GM23248 (cell line): ENCODE measurements around the gene VANGL2.

Source experiments
- EZH2 ChIP-seq: fragments of 200-600 bp; sonication (generic); IDR thresholded peaks from 2 replicates; pipeline ENCODE4 v1.6.1; 2018; ENCODE audit warnings: antibody characterized with exemption, mild to moderate bottlenecking; ENCODE audit not compliant: insufficient read depth, poor library complexity, severe bottlenecking
- EZH2phosphoT487 ChIP-seq: fragments of 200-600 bp; sonication (generic); IDR thresholded peaks from 2 replicates; pipeline ENCODE4 v1.6.1; 2018; ENCODE audit warnings: antibody characterized with exemption, moderate library complexity, mild to moderate bottlenecking, low read depth; ENCODE audit not compliant: insufficient read depth

DNA sequence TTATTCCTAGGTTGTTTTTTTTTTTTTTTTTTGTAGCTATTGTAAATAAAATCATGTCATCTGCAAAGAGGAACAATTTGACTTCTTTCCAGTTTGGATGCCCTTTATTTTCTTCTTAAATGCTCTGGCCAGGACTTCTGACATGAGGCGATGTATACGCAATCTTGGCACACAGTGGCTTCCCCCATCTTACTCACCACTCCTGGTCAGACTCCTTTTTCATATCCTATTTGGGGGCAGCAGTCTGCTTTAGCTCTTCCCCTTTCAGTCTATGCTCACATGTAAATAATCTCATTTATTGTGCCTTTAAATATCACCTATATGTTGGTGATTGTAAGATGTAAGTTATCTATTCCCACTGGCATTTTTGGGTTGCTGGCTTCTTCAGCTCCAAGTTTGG, 66.6 kb downstream of the VANGL2 start:
- no peak for TF ChIP-seq EZH2phosphoT487
- TF ChIP-seq EZH2, result no peak
